MM.1S (cell line): ENCODE data around the gene PPP1R12A.
A peak's percentile ranks its signal among the peaks of the same experiment; 100 is the strongest.

Experiments
- DNase-seq: peaks from one replicate; pipeline ENCODE4 v3.0.0-alpha.2; 2015
- H2AFZ ChIP-seq: fragments of 300-600 bp; sonication (generic); 2 replicates; pipeline ENCODE4 v1.6.0; 2016; ENCODE audit warnings: antibody characterized with exemption, low read length
- H3F3A ChIP-seq: fragments of 300-600 bp; sonication (generic); 2 replicates; pipeline ENCODE4 v1.6.1; 2016; ENCODE audit warnings: mild to moderate bottlenecking, antibody characterized with exemption, low read length, moderate library complexity, mixed read lengths; ENCODE audit not compliant: insufficient read depth
- H3K27ac ChIP-seq: fragments of 300-600 bp; sonication (generic); 2 replicates; pipeline ENCODE4 v1.5.1; 2016; ENCODE audit warnings: mild to moderate bottlenecking, low read length
- H3K27me3 ChIP-seq: fragments of 300-600 bp; sonication (generic); replicated peaks from 2 replicates; pipeline ENCODE4 v1.6.0; 2016; ENCODE audit warnings: low read length; ENCODE audit not compliant: insufficient read depth
- H3K36me3 ChIP-seq: fragments of 300-600 bp; sonication (generic); replicated peaks from 2 replicates; pipeline ENCODE4 v1.6.1; 2016; ENCODE audit warnings: mild to moderate bottlenecking, low read length, mixed read lengths; ENCODE audit not compliant: insufficient read depth
- H3K4me1 ChIP-seq: fragments of 300-600 bp; sonication (generic); 2 replicates; pipeline ENCODE4 v1.6.1; 2016; ENCODE audit warnings: low read length, mixed read lengths
- H3K4me2 ChIP-seq: fragments of 300-600 bp; sonication (generic); 2 replicates; pipeline ENCODE4 v1.6.0; 2016; ENCODE audit warnings: low read depth, low read length
- H3K4me3 ChIP-seq: fragments of 300-600 bp; sonication (generic); 2 replicates; pipeline ENCODE4 v1.5.1; 2016; ENCODE audit warnings: low read length, mixed read lengths
- H3K79me2 ChIP-seq: fragments of 300-600 bp; sonication (generic); 2 replicates; pipeline ENCODE4 v1.6.1; 2016; ENCODE audit warnings: mixed run types, low read length, mixed read lengths
- H3K9ac ChIP-seq: fragments of 300-600 bp; sonication (generic); 2 replicates; pipeline ENCODE4 v1.6.1; 2016; ENCODE audit warnings: low read length, mixed read lengths
- H3K9me2 ChIP-seq: fragments of 300-600 bp; sonication (generic); replicated peaks from 2 replicates; pipeline ENCODE4 v1.6.1; 2016; ENCODE audit warnings: mild to moderate bottlenecking, low read length, mixed read lengths; ENCODE audit not compliant: insufficient read depth
- H3K9me3 ChIP-seq: fragments of 300-600 bp; sonication (generic); replicated peaks from 2 replicates; pipeline ENCODE4 v1.6.1; 2016; ENCODE audit warnings: mild to moderate bottlenecking, low read length, mixed read lengths; ENCODE audit not compliant: insufficient read depth
- H4K20me1 ChIP-seq: fragments of 300-600 bp; sonication (generic); 2 replicates; pipeline ENCODE4 v1.6.1; 2016; ENCODE audit warnings: mild to moderate bottlenecking, low read length, moderate library complexity, mixed read lengths; ENCODE audit not compliant: insufficient read depth
- CTCF ChIP-seq: fragments of 300-600 bp; sonication (generic); IDR thresholded peaks from 2 replicates; pipeline ENCODE4 v1.5.1; 2016; ENCODE audit warnings: antibody characterized with exemption, low read length, mixed read lengths
- EZH2 ChIP-seq: fragments of 300-600 bp; sonication (generic); optimal IDR thresholded peaks from 2 replicates; pipeline ENCODE3; 2017; ENCODE audit warnings: low read depth, mild to moderate bottlenecking, antibody characterized with exemption, low read length, mixed read lengths
- EZH2phosphoT487 ChIP-seq: fragments of 300-600 bp; sonication (generic); IDR thresholded peaks from 2 replicates; pipeline ENCODE4 v1.6.1; 2018; ENCODE audit warnings: antibody characterized with exemption, low read length

Gene PPP1R12A

GRCh38 chr12:79929065-79929464 lies 5.8 kb downstream of the PPP1R12A start:
- H3K4me1 ChIP-seq = peaks cover 39% of the 10 kb centered on the region
- TF ChIP-seq EZH2 (no peak), EZH2phosphoT487 (no peak), CTCF (no peak)
- H3K79me2 ChIP-seq = peaks cover 100% of the 10 kb centered on the region
- DNase-seq = no peak
- no peaks in the 10 kb centered on the region for H3K36me3 ChIP-seq
- H3K4me2 ChIP-seq = peak overlapping the region; percentile 12; the same call in 1 of the 2 replicates
- H3K9me2 ChIP-seq = no peaks in the 10 kb centered on the region
- peaks cover 24% of the 10 kb centered on the region for H3F3A ChIP-seq
- no peak overlapping the region for H3K4me3 ChIP-seq
- H3K9me3 ChIP-seq = no peaks in the 10 kb centered on the region
- H3K27ac ChIP-seq = peak overlapping the region; percentile 44; the same call in 1 of the 2 replicates
- H3K9ac ChIP-seq = no peak overlapping the region
- peaks cover 25% of the 10 kb centered on the region; the same call in 1 of the 2 replicates for H4K20me1 ChIP-seq
- no peaks in the 10 kb centered on the region for H3K27me3 ChIP-seq
- H2AFZ ChIP-seq = no peak overlapping the region

GRCh38 chr12:79927772-79928474 lies 7.0 kb downstream of the PPP1R12A start:
- Histone ChIP-seq H3K27me3 (no peaks in the 10 kb centered on the region), H3K36me3 (no peaks in the 10 kb centered on the region), H3K4me2 (peak overlapping the region; percentile 12; the same call in 1 of the 2 replicates), H3K4me3 (no peak overlapping the region), H3K9me3 (no peaks in the 10 kb centered on the region), H2AFZ (no peak overlapping the region), H3K4me1 (peaks cover 35% of the 10 kb centered on the region), H3K79me2 (peaks cover 100% of the 10 kb centered on the region), H3K27ac (peak overlapping the region; percentile 44; the same call in 1 of the 2 replicates), H3K9ac (no peak overlapping the region), H3K9me2 (no peaks in the 10 kb centered on the region), H3F3A (peaks cover 17% of the 10 kb centered on the region), H4K20me1 (peaks cover 25% of the 10 kb centered on the region; the same call in 1 of the 2 replicates)
- DNase-seq = peak; percentile 77
- TF ChIP-seq EZH2 (no peak), CTCF (no peak), EZH2phosphoT487 (no peak)

- no peak overlapping the region for H2AFZ ChIP-seq
- no peaks in the 10 kb centered on the region for H3K27me3 ChIP-seq
- H3K9ac ChIP-seq = no peak overlapping the region
- H3K27ac ChIP-seq = no peak overlapping the region
- no peaks in the 10 kb centered on the region for H3K36me3 ChIP-seq
- no peak overlapping the region for H3K4me3 ChIP-seq
- H4K20me1 ChIP-seq = peaks cover 25% of the 10 kb centered on the region; the same call in 1 of the 2 replicates
- peaks cover 100% of the 10 kb centered on the region for H3K79me2 ChIP-seq
- H3K9me3 ChIP-seq = no peaks in the 10 kb centered on the region
- no peak overlapping the region for H3K4me2 ChIP-seq
- H3F3A ChIP-seq = peaks cover 17% of the 10 kb centered on the region
- TF ChIP-seq CTCF (no peak), EZH2 (no peak), EZH2phosphoT487 (no peak)
- no peaks in the 10 kb centered on the region for H3K9me2 ChIP-seq
- DNase-seq = no peak
- H3K4me1 ChIP-seq = peaks cover 26% of the 10 kb centered on the region
Observed at GRCh38 chr12:79926951-79927350, 7.9 kb downstream of the PPP1R12A start.
